Astrocyte of the cerebellum (primary cell): Measurements from ENCODE around the gene THAP4.
"Not testable (repeated sequence)": the region's sequence is repeated elsewhere in the genome, so short reads cannot be mapped to it uniquely, and the experiment has no call there.

Source experiments
- DNase-seq: peaks from one replicate; pipeline ENCODE4 v3.0.0-alpha.2; 2011; ENCODE audit warnings: low read depth
- H3K4me3 ChIP-seq: 2 replicates; pipeline ENCODE4 v1.5.1; 2011; ENCODE audit warnings: mild to moderate bottlenecking, low read depth, low read length, moderate library complexity
- CTCF ChIP-seq: IDR thresholded peaks from 2 replicates; pipeline ENCODE4 v1.5.1; 2012; ENCODE audit warnings: low read length, low read depth, moderate library complexity, mild to moderate bottlenecking; ENCODE audit errors: missing control alignments
- in situ Hi-C: cut with HindIII; loops from 2 replicates; pipeline ENCODE4 v1.10.0; 2017; ENCODE audit warnings: low sequenced_read_pairs

THAP4 gene

GRCh38 chr2:241579281-241579680 is 57.7 kb downstream of the THAP4 start:
- no peak for DNase-seq
- no peak overlapping the region for H3K4me3 ChIP-seq
- in situ Hi-C loops = no loop called here
- TF ChIP-seq CTCF = no peak

- DNase-seq = peak; percentile 52
- in situ Hi-C loops = no loop called here
- H3K4me3 ChIP-seq = no peak overlapping the region
- no peak for TF ChIP-seq CTCF
Measured at GRCh38 chr2:241577413-241578122, 59.4 kb downstream of the THAP4 start.

GRCh38 chr2:241576293-241576654 is 60.7 kb downstream of the THAP4 start:
- in situ Hi-C loops = no loop called here
- DNase-seq = no peak
- no peak overlapping the region for H3K4me3 ChIP-seq
- peak; percentile 9 for TF ChIP-seq CTCF

GRCh38 chr2:241575624-241576292 is 61.2 kb downstream of the THAP4 start:
- H3K4me3 ChIP-seq = no peak overlapping the region
- TF ChIP-seq CTCF = no peak
- in situ Hi-C loops = no loop called here
- DNase-seq = no peak

GRCh38 chr2:241574911-241575623 is 61.9 kb downstream of the THAP4 start:
- H3K4me3 ChIP-seq = no peak overlapping the region
- no peak for TF ChIP-seq CTCF
- no peak for DNase-seq
- in situ Hi-C loops = no loop called here

GRCh38 chr2:241573741-241574140 is 63.2 kb downstream of the THAP4 start:
- H3K4me3 ChIP-seq = no peak overlapping the region
- in situ Hi-C loops = no loop called here
- TF ChIP-seq CTCF = no peak
- no peak for DNase-seq

GRCh38 chr2:241572915-241573651 is 63.9 kb downstream of the THAP4 start:
- DNase-seq, in situ Hi-C loops, H3K4me3 ChIP-seq: not testable (repeated sequence)
